HL-60 (cell line): ENCODE results near the gene HECTD4.

ENCODE experiments used
- DNase-seq, 2 experiments: peaks; one replicate each; pipeline ENCODE4 v3.0.0-alpha.2; 2010 to 2020; ENCODE audit warnings: low read depth in 1 of 2, low spot score in 1 of 2
- H3K27ac ChIP-seq: fragments of 250-450 bp; sonication (Bioruptor Pico); replicated peaks from 2 replicates; pipeline ENCODE4 v1.5.1; 2020; ENCODE audit warnings: mild to moderate bottlenecking, moderate library complexity
- H3K27me3 ChIP-seq: fragments of 250-450 bp; sonication (Bioruptor Pico); 2 replicates; pipeline ENCODE4 v1.5.1; 2021; ENCODE audit warnings: mild to moderate bottlenecking, moderate library complexity; ENCODE audit not compliant: insufficient read depth, poor library complexity, severe bottlenecking
- H3K4me3 ChIP-seq: replicated peaks from 2 replicates; pipeline ENCODE4 v1.5.1; 2011; ENCODE audit warnings: mild to moderate bottlenecking, control low read depth, low read length; ENCODE audit not compliant: insufficient read depth
- GABPA ChIP-seq: IDR thresholded peaks from 2 replicates; pipeline ENCODE4 v1.6.1; 2012; ENCODE audit warnings: low read depth
- POLR2AphosphoS5 ChIP-seq: IDR thresholded peaks from 2 replicates; pipeline ENCODE4 v1.6.1; 2012; ENCODE audit warnings: low read depth
- SPI1 ChIP-seq: IDR thresholded peaks from 2 replicates; pipeline ENCODE4 v1.6.1; 2012; ENCODE audit warnings: low read depth, mild to moderate bottlenecking, borderline replicate concordance
- TF ChIP-seq, protein P1 (sequence below): IDR thresholded peaks from one replicate; pipeline ENCODE4 v1.5.1; 2011; ENCODE audit warnings: low read length, control low read depth, inconsistent platforms; ENCODE audit not compliant: insufficient read depth
- TF ChIP-seq, protein P2 (sequence below): IDR thresholded peaks from 2 replicates; pipeline ENCODE4 v1.6.1; 2012; ENCODE audit warnings: low read depth; ENCODE audit not compliant: insufficient replicate concordance

HECTD4 gene

DNA sequence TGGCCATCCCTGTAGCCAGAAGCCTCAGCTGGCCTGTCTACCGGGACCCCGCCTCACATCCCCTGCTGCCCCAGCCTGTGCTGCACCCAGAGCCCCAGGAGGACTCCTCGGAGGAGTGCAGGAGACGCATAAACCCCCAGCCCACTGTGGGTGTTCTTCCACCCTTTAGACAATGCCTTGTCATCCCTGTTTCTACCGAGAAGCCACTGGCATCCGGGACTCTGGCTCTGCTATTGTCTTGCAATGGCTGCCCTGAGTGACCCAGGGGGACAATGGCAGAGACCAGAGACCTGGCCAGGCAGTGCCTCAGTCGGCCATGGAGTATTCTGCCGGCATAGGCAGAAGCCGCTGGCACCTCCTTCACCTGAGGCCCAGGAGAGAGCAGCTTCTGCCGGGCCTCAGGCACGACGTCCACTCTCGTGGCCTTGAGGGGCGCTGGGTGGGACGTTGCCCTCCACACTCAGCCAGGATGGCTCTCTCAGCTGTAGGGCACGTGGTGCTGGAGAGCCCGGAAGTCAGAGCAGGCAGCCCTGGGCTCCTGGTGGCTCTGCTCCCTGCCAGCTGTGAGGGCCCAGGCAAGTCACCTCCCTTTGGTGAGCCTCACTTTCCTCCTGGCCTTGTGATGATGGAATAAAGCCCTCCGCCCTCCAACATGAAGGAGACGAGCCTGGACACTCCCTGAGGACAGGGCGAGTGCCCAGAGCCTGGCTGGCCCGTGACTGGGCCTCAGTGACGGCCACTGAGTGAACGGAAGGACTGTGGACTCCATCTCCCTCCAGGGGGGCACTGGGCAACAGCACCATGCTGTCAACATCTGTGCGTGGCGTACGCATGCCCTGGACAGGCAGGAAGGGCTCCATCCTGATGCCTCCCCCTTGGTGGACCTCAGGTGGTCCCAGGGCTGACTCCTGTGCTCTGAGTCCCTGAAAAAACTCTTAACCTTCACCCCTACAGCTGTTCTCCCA, 215.9 kb downstream of the HECTD4 start:
- no peak for DNase-seq
- H3K4me3 ChIP-seq, result no peak overlapping the region
- no peak for TF ChIP-seq POLR2AphosphoS5
- TF ChIP-seq, protein P1, sequence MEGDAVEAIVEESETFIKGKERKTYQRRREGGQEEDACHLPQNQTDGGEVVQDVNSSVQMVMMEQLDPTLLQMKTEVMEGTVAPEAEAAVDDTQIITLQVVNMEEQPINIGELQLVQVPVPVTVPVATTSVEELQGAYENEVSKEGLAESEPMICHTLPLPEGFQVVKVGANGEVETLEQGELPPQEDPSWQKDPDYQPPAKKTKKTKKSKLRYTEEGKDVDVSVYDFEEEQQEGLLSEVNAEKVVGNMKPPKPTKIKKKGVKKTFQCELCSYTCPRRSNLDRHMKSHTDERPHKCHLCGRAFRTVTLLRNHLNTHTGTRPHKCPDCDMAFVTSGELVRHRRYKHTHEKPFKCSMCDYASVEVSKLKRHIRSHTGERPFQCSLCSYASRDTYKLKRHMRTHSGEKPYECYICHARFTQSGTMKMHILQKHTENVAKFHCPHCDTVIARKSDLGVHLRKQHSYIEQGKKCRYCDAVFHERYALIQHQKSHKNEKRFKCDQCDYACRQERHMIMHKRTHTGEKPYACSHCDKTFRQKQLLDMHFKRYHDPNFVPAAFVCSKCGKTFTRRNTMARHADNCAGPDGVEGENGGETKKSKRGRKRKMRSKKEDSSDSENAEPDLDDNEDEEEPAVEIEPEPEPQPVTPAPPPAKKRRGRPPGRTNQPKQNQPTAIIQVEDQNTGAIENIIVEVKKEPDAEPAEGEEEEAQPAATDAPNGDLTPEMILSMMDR, result no peak
- TF ChIP-seq, protein P2, sequence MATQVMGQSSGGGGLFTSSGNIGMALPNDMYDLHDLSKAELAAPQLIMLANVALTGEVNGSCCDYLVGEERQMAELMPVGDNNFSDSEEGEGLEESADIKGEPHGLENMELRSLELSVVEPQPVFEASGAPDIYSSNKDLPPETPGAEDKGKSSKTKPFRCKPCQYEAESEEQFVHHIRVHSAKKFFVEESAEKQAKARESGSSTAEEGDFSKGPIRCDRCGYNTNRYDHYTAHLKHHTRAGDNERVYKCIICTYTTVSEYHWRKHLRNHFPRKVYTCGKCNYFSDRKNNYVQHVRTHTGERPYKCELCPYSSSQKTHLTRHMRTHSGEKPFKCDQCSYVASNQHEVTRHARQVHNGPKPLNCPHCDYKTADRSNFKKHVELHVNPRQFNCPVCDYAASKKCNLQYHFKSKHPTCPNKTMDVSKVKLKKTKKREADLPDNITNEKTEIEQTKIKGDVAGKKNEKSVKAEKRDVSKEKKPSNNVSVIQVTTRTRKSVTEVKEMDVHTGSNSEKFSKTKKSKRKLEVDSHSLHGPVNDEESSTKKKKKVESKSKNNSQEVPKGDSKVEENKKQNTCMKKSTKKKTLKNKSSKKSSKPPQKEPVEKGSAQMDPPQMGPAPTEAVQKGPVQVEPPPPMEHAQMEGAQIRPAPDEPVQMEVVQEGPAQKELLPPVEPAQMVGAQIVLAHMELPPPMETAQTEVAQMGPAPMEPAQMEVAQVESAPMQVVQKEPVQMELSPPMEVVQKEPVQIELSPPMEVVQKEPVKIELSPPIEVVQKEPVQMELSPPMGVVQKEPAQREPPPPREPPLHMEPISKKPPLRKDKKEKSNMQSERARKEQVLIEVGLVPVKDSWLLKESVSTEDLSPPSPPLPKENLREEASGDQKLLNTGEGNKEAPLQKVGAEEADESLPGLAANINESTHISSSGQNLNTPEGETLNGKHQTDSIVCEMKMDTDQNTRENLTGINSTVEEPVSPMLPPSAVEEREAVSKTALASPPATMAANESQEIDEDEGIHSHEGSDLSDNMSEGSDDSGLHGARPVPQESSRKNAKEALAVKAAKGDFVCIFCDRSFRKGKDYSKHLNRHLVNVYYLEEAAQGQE, result no peak
- no peak for TF ChIP-seq SPI1
- TF ChIP-seq GABPA, result no peak
- H3K27ac ChIP-seq, result no peak overlapping the region
- H3K27me3 ChIP-seq, result no peaks in the 10 kb centered on the region

DNA sequence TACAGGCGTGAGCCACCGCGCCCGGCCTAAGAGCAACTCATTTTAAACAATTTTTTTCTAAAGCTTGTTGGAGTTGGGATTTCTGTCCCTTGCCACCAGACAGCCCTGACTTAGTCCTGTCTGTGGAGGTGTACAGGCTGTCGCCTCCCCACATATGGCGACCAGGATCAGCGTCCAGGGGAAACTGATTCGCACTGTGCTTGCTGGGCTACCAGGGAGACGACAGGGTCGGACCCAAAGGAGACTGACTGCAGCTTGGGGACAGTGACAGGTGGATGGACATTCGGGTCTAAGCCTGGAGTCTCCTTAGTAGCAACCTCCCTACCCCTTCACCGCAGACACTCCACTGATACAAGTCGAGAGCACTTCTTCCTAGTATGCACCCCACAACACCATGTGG, 216.6 kb downstream of the HECTD4 start:
- no peak for DNase-seq
- TF ChIP-seq SPI1 (no peak), GABPA (no peak), POLR2AphosphoS5 (no peak)
- TF ChIP-seq, protein P2, result no peak
- TF ChIP-seq, protein P1, result no peak
- Histone ChIP-seq H3K4me3 (no peak overlapping the region), H3K27ac (no peak overlapping the region), H3K27me3 (no peaks in the 10 kb centered on the region)

DNA sequence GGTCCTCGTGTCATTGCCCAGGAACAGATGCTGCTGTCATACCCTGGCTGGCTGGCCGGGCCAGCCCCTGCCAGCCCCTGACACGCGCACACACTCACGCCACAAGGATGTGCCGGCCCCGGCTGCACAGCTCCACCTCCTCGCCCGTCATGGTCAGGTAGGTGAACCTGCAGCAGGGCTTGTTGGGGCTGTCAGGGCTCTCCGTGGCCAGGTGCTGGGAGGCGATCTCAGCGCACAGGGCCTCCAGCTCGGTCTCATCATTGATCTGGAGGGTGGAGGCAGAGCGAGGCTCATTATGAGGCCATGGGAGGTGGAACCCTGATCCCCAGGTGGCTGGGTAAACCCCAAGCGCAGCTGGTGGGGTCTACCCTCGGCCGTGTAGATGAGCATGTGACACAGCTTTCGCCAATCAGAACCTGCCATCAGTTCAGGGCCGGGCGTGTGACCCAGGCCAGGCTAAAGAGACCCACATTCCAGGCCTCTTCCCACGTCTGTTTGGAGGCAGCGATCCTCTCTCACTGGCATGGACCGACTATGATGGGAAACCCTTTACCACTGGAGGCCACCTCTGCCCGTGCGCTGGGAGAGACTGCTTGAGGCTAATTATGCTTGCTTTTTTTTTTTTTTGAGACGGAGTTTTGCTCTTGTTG, 218.1 kb downstream of the HECTD4 start:
- TF ChIP-seq, protein P1, result no peak
- TF ChIP-seq POLR2AphosphoS5 (no peak), SPI1 (no peak), GABPA (no peak)
- TF ChIP-seq, protein P2, result no peak
- H3K4me3 ChIP-seq, result no peak overlapping the region
- no peak overlapping the region for H3K27ac ChIP-seq
- no peaks in the 10 kb centered on the region for H3K27me3 ChIP-seq
- no peak for DNase-seq
